Fibroblast of mammary gland (primary cell): ENCODE results near the gene CD8A.

Source experiments
- DNase-seq: peaks from one replicate; pipeline ENCODE4 v3.0.0-alpha.2; 2010; ENCODE audit warnings: low read depth
- H3K4me3 ChIP-seq: 2 replicates; pipeline ENCODE4 v1.5.1; 2011; ENCODE audit warnings: low read depth, mild to moderate bottlenecking, low read length, moderate library complexity; ENCODE audit not compliant: control insufficient read depth
- CTCF ChIP-seq: conservative IDR thresholded peaks from 2 replicates; pipeline ENCODE4 v1.5.1; 2011; ENCODE audit warnings: low read depth, low read length, inconsistent platforms; ENCODE audit not compliant: control insufficient read depth, insufficient read depth

Gene CD8A

DNA sequence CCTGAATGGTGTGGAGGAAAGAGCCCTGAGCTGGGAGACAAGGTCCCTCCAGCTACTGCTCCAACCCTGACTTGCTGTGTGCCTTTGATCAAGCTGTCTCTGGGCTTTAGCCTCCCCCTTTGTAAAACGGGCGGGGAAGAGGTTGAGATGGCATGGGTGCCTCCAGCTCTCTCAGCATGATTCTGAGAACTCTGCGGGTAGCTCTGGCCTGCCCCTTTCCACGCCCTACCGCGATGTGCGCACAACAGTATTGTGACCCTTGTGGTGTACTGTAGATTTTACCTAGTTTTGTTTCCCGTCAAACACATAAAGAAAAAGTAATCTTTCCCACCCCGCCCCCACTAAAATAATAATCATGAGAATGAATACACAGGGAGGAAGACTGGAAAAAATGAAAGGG lies 5.3 kb downstream of the CD8A start:
- no peak overlapping the region for H3K4me3 ChIP-seq
- no peak for DNase-seq
- TF ChIP-seq CTCF: no peak

DNA sequence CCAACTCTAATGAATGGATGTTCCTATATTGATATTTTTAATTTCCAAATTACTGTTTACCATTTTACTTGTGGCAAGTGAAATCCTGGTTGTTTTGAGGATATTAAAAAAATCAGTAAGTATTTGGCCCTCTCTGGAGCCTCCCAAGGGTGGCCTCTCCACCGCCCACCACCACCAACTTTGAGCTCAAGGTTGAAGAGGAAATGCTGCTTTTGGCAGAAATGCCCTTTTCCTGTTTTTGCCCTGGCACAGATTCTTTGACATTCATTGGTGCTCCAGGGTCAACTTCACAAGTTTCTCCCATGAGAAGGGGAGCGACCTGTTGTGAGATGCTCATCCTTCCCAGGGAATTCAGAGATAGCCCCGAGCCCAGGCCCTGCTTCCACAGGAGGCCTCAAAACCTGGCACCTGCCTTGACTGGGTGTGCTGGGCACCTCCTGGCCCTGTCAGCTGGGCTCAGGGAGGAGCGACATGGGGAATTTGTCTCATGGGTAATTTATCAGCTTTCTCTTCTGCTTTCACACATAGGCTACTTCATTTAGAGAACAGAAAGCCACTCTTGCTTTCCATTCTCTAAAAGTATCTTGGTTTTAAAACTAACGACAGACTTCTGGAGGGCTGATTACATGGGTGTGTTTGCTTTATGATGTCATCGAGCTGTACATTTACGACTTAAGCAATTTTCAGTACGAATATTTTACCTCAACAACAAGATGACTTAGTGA lies 6.9 kb downstream of the CD8A start:
- no peak for DNase-seq
- TF ChIP-seq CTCF: no peak
- H3K4me3 ChIP-seq: no peak overlapping the region

DNA sequence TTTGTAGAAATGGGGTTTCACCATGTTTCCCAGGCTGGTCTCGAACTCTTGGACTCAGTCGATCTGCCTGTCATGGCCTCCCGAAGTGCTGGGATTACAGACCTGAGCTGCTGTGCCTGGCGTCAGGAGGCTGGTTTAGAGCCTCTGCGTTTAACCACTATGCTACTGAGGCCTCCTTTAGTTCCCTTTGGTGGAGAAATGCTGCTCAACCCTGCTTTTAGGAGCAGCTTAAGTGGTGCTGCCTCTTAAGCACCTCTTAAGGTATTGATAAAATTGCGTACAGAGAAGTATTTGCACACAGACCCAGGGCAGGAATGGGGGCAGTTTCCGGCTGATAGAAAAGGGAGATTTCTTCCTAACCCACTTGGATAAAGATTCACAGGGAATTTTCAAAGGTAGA lies 8.0 kb downstream of the CD8A start:
- TF ChIP-seq CTCF: no peak
- no peak for DNase-seq

GRCh38 chr2:86781363-86781762 lies 9.3 kb downstream of the CD8A start:
- TF ChIP-seq CTCF: no peak
- no peak overlapping the region for H3K4me3 ChIP-seq
- no peak for DNase-seq

More for the DNA sequence above, 8.0 kb downstream of the CD8A start:
- no peak overlapping the region for H3K4me3 ChIP-seq

DNA sequence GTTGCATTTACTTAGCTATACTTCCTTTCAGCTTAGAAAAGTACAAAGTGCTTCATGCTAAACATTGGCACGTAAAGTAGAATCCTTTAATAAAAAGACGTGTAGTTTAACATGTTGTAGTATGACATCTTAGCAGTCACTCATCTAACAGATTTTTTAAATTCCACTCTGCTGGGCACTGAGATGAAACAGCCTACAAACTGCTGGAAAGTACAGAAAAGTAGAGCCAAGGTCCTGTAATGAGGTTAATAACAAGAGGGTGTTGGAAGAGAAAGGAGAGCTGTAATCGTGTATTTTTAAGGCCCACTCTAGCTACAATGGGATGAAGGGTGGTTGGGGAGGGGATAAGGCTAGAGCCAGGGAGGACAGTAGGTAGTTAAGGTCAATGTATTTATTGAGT lies 10.7 kb downstream of the CD8A start:
- DNase-seq: no peak
- H3K4me3 ChIP-seq: no peak overlapping the region
- TF ChIP-seq CTCF: no peak

DNA sequence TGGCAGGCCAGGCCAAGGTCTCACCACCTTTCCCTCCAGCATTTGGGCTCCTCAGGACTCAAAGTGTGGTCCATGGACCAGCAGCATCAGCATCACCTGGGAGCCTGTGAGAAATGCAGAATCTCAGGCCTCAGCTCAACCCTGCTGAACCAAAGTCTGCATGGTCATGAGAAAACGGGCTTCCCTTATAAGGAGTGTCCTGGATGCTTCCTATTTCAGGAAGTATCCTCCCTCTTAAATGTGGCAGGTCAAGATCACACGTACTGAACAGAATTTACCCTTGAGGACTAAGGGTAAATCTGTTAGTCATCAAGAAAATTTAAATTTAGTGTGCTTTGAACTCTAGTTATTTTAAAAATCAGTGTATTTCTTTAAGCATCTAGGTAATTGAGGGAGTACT lies 11.8 kb downstream of the CD8A start:
- H3K4me3 ChIP-seq: no peak overlapping the region
- no peak for TF ChIP-seq CTCF
- DNase-seq: no peak

- no peak for DNase-seq
- TF ChIP-seq CTCF: no peak
- no peak overlapping the region for H3K4me3 ChIP-seq
Measured at GRCh38 chr2:86776532-86776931, 14.2 kb downstream of the CD8A start.
